ENCODE measurements around the gene PHLDB1.

DNA sequence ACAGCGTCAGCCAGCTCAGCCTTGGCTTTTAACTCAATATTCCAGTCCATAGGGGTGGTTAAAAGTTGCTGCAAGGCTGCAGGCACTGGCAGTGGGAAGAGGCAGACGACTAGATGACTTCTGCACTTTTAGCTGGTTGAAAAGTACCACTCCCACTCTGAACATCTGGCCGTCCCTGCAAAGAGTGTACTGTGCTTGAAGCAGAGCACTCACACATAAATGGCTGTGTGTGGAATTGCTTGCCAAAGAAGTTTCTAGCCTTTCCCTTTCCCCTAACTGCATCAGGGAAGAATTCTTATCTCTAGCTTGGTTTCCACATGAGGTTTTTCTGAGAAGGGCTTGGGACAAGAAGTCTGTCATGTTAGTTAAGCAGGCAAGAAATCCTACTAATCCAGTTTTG lies 5.1 kb upstream of the PHLDB1 start:
- TF ChIP-seq, protein P1, sequence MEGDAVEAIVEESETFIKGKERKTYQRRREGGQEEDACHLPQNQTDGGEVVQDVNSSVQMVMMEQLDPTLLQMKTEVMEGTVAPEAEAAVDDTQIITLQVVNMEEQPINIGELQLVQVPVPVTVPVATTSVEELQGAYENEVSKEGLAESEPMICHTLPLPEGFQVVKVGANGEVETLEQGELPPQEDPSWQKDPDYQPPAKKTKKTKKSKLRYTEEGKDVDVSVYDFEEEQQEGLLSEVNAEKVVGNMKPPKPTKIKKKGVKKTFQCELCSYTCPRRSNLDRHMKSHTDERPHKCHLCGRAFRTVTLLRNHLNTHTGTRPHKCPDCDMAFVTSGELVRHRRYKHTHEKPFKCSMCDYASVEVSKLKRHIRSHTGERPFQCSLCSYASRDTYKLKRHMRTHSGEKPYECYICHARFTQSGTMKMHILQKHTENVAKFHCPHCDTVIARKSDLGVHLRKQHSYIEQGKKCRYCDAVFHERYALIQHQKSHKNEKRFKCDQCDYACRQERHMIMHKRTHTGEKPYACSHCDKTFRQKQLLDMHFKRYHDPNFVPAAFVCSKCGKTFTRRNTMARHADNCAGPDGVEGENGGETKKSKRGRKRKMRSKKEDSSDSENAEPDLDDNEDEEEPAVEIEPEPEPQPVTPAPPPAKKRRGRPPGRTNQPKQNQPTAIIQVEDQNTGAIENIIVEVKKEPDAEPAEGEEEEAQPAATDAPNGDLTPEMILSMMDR (IDR thresholded peaks at IDR 0.05): no peak
- no peak for TF ChIP-seq POLR2A (IDR thresholded peaks at IDR 0.05)
